Hematopoietic multipotent progenitor cell treated with erythropoietin and hydrocortisone succinate and interleukin-3 and kit ligand, for 15 days (in vitro differentiated cells): ENCODE measurements around the gene ATP8A1.

ENCODE experiments used
- DNase-seq: peaks from one replicate; pipeline ENCODE4 v3.0.0-alpha.2; 2015; ENCODE audit warnings: low spot score

ATP8A1 gene

GRCh38 chr4:42626629-42627146, 30.2 kb downstream of the ATP8A1 start:
- no peak for DNase-seq

GRCh38 chr4:42625329-42625728, 31.6 kb downstream of the ATP8A1 start:
- DNase-seq = no peak

DNA sequence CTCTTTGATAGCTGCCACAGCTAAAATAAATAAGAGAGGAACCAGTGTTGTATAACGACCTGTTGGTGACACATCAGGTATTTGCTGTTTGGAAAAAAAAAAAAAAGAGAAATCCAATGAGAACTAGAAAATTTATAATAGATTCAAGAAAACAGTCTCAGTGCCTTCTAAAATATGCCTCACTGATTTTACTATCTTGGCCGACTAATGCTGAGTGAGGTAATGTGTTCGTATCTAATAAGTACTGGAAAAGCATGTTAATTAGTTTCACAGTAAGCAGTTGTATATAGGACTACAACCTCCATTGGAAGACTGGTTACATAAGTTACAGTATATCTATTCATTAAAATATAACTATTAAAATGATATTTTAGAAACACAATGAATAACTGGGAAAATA, 32.4 kb downstream of the ATP8A1 start:
- DNase-seq = no peak

DNA sequence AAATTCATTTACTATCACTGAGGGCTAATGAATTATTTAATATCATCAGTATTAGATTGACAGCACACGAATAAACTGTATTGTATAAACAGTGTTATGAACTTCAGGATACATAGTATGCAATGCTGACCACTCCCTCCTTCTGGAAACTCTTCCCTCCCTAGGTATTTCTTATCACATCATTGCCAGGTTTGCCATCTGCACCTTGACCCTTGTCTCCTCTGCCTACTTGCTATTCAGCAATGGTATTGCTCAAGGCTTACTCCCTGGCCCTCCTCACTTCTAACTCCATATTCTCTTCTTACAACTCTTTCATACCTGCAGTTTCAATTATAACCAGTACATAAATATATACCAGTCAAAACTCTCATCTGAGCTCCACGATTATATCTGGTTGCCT, 38.9 kb downstream of the ATP8A1 start:
- no peak for DNase-seq

DNA sequence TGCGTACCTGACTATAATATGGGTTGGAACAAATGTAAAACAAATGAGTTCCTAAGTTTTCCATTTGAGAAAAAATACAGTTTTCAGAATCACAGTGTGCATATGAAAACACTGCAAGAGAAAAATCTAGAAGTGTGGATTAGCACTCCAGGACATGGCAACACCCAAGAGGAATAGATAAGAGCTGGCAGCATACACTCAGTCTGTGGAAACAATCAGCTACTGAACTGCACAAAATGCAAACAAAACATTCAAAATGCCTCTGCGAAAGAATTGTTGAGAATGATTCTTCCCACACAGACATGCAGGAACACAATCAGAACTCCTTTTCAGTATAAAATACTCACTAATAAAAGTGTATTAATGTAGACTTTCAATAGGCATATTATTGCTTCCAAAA, 39.9 kb downstream of the ATP8A1 start:
- DNase-seq = no peak

DNA sequence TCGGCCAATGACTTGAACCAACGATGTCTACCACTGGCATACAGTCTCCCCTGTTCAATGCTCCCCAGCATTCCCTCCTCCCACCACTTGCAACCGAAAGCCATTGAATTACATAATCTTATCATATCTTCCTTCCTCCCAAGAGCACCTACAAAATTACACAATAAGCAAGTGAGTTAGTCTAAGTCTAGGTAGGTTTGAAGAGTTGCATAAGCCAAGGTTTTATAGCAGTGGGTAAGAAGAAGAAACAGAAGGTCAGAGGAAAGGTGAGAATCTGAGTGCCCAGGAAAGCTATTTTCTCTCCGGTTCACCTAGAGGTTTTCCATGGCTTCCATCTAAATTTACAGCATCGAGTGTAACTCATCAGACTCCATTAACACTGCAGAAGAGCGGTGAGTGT, 40.3 kb downstream of the ATP8A1 start:
- no peak for DNase-seq

DNA sequence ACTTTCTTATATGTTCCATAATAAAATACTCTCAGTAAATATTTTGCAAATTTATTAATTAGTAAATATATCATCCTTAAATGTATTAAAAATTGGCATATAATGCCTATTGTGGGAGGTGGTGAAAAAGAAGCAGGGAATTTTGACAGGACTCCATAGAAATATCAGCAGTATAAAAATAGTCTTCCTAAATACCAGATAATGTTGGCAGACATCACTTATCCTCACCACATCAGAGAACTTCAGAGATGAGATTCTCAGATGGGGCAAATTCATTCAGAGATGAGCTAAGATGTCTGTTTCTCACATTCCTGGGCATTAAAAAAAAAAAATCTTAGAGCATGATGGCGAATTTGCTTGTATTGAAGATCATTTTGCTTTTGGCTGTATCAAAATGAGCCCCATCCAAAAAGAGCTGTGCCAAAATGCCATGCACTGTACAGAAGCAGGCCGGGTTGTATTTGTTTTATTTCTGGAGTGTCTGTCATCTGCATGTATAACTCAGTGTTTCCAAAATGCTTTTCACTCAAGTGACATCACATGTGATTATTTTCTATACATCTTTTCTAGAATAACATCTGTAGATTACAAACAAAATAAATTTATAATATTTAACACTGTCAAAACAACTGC, 41.7 kb downstream of the ATP8A1 start:
- no peak for DNase-seq

- DNase-seq = no peak
Observed at GRCh38 chr4:42612898-42613297, 44.0 kb downstream of the ATP8A1 start.

DNA sequence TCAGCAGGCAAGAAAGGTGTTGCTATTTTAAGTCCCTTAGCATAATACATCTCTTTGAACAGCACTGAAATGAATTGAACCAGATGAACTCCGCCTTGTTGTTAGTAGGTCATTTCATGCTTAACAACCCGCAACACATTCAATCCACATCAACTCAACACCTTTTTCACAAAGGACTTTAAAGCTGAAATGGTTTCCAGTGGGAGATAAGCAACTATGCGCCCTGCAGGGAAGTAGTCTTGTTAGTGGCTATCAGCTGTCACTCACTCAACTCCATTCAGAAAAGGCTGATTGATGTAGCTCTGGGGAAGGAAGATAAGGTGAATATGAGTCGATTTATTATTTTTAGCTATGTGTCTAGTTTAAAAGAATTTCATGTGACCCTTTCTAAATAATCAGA, 46.0 kb downstream of the ATP8A1 start:
- no peak for DNase-seq

DNA sequence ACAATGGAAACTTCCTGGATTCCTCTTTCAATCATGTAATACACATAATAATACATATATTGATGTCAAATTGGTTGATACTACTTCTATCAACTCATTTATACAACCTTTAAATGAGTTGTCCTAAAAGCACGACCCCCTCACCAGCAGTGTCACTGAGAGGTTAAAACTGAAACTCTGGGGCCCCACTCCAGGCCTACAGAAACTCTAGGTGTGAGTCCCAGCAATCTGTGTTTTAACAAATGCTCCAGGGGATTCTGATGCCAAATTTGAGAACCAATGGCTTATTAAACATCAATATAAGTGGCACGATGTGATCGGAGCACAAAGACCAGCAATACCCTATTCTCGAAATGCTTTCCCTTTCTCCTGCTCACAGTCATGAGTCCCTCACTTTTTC, 47.9 kb downstream of the ATP8A1 start:
- no peak for DNase-seq

DNA sequence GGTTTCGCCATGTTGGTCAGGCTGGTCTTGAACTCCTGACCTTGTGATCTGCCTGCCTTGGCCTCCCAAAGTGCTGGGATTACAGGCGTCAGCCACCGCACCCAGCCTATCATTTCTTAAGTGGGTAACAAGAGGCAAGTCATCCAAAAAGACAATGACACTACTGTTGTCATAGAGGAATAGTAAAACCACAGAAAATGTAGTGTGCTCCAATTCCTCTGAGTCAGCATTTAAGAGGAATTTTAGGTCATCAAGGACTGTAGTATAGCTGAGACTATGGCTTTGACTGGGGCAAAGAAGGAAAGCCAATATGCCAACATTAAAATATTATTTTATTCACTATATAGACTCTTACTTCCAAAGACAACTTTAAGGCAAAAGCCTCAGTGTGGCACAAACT, 48.4 kb downstream of the ATP8A1 start:
- no peak for DNase-seq

DNA sequence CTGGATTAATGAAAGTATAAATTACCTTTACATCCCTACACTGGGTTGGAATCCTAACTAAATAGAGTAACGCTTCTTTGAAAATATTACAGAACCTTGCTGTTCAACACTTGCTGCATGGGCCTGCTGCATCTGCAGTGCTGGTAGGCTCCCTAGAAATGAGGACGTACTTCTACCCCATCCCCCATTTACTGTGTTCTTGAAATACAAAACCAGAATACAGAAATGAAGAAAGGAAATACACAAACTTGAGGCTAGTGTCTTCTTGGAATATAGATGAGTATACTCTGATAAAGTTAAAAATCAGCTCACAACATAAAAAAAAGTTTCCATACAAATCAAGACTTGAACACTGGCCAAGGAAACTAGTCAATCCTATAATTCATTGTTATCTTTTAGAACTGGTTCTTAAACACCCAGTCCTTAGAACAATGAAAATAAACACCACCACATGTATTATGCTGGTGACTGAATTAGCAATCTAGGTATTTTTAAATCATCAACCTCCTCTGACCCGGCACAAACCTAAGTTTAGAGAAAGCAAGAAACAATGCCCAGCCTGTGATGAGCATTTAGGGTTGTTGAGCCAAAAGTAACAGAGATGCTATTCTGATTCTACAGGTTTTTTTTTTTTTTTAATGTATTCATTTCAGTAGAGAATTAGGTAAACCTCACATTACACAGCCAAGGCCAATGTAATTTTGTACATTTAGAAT, 49.7 kb downstream of the ATP8A1 start:
- no peak for DNase-seq

DNA sequence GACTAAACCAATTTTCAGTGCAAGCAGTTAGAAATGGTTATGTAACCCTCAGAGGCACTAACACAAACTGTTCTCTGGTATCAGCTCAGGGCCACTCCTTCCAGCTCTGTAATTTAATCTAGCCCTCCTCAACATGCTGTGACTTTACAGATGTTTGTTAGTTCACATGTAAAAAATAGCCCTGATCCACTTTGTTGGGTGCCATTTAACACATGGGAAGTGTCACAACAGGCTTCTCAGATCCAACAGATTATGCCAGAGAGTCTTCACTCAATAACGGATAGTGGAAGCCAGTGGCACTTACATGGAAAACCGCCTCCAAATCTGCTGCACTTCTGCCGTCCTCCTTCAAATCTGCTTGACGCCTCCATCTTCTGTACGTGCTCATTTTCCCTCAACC, 51.6 kb downstream of the ATP8A1 start:
- no peak for DNase-seq

DNA sequence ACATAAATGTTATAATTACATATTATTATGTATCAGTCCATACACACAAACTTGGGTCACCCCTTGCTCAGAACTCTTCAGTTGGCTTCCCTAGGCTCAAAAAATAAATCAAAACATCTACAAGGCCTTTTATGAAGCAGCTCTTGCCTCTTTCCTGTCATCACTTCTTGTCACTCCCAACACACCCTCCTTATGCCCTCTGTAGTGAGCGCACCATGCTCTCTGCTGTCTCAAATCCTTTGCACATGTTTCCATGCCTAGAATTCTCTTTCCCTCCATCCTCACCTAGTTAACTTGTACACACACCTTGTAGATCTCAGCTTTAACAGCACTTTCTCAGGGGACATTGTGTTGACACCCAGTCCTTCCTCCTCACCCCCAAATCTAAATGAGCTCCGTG, 53.0 kb downstream of the ATP8A1 start:
- no peak for DNase-seq

- no peak for DNase-seq
Observed at GRCh38 chr4:42600578-42600977, 56.3 kb downstream of the ATP8A1 start.

DNA sequence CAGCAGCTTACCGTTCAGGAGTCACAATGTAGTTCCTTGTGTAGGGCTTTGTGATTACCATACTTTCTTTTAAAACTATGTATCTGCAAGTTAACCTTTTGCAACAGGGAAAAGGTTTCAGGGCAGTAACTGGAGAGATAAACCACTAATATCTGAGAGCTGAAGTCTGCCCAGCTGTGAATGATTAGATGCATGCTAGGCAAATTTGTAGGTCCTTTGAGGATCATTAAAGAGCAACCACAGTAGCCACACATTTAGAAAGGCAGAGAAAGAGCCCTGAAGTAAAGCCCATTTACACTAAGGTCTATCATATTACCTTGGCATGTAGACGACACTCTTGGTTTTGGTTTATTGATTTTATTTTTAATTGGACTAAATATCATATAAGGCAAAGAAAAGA, 60.0 kb downstream of the ATP8A1 start:
- DNase-seq = no peak

DNA sequence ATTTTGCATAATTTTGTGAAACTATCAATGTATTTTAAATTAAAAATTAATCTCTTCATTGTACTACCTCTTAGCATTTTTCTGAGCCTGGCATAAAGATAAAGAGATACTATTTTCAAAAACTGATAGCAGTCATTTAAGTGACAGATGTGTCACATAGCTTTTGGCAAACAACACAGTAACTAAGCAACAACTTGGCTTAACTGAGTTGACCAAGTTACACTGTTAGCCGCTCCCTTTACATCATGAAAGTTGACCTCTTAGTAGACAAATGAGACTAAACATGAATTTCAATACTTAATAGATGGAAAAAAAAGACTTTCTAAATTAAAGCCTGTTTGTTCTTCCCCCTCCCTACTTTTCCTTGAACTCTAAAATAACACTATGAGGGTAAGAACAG, 62.0 kb downstream of the ATP8A1 start:
- DNase-seq = no peak

DNA sequence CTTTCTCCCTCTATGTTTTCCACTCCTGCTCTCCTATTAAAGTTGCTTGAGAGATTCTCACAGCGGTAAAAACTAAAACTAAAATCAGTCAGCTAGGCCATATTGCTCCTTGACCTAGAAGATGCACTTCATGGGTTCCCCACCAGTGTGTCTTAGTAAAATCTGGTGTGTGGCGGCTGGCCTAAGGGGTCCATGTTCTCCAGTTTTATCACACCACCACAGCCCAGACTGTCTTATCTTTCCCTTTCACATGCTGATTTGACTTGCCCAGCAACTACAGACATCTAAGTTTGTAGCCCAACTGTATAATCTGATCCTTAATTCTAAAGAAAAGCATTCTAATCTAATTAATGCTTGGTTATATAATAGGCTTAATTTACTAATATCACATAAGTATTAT, 68.0 kb downstream of the ATP8A1 start:
- no peak for DNase-seq

DNA sequence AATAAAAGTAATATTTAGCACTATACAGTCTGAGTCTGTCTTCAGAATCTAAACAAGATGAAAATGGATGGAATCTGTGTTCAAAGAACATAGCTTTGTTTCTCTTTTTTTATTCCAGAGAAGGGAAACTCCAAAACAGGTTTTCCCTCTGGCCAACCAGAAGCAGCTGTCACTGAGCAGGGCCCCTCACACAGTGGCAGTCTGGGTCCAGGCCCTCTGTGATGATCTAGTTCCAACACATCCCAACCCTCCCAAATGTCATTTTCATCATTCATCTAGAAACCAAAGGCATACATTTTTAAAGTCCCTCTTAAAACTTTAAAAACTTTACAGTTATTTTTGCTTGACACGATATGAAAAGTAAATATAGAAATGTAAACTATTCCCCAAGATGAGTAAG, 70.1 kb downstream of the ATP8A1 start:
- DNase-seq = no peak

DNA sequence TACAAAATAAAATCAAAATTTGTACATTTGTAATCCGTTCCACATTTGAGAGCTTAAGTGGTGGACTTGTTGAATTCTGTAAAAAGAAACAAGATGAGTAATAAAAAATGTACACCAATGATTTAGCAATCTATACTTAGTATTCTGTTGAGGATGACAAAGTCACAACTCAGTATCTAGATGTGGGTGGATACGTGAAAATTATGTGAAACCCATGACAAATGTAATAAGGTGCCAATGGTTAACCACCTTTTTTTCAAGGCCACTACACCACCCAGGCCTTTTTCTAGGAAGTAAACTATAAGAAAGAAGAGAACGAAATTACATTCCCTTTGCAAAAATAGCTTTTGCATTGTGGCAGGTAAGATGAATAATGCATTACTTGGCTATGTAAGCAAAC, 77.0 kb downstream of the ATP8A1 start:
- no peak for DNase-seq

- DNase-seq = no peak
Observed at GRCh38 chr4:42578187-42578586, 78.7 kb downstream of the ATP8A1 start.

GRCh38 chr4:42574870-42575430, 82.0 kb downstream of the ATP8A1 start:
- no peak for DNase-seq

DNA sequence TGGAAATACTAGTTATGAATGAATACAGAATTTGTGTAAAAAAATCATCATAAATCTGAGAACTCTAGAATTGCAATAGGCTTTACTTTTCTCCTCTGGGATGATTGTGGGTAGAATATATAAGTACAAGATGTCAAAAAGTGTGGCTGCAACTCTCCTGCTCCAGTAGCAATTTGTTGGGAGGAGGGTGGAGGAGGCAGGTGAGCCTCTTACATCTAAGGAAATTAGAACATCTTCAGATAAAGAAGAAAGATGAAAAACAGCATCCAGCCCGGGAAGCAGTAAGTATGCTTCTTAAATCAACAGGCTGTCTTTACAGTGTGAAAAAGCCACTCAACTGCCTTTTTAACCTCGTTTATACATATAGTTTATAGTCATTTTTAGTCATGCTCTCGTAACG, 83.7 kb downstream of the ATP8A1 start:
- no peak for DNase-seq

GRCh38 chr4:42570221-42570620, 86.7 kb downstream of the ATP8A1 start:
- DNase-seq = no peak
